ENCODE results near the gene DZIP1. TPM values are rescaled to one million over a fixed set of nuclear protein-coding genes. Genes with fewer than 3 reads are reported as not detected.
A peak's percentile ranks its signal among the peaks of the same experiment; 100 is the strongest.

Gene DZIP1
- total and polyA plus RNA-seq, 2 of the 13 experiments (the other 11 are each of a cell fraction or from before 2014, with no cell fraction given): 11.0 to 36.7 TPM

- TF ChIP-seq ZFX (CRISPR knock-in tag; IDR thresholded peaks at IDR 0.05; ENCODE audit: low read depth) (peak; percentile 22; the same call in 1 of the 2 replicates), ETS1 (CRISPR knock-in tag; IDR thresholded peaks at IDR 0.05) (no peak), AHDC1 (CRISPR knock-in tag; IDR thresholded peaks at IDR 0.05; ENCODE audit: borderline replicate concordance) (peak; percentile 55; the same call in 1 of the 2 replicates), RBM22 (optimal IDR thresholded peaks at IDR 0.05; ENCODE audit: low read length) (no peak), HNF4A (CRISPR knock-in tag; IDR thresholded peaks at IDR 0.05) (peak; percentile 27; the same call in 1 of the 2 replicates), SMC3 (IDR thresholded peaks at IDR 0.05; ENCODE audit: low read length) (peak; percentile 39; the same call in 1 of the 2 replicates), ZBTB33 (CRISPR knock-in tag; IDR thresholded peaks at IDR 0.05) (peak; percentile 82), GFI1 (CRISPR knock-in tag; IDR thresholded peaks at IDR 0.05; ENCODE audit: borderline replicate concordance) (0 out of 2 replicates have a peak, but pooled peaks have one; percentile 37), ZBTB38 (CRISPR knock-in tag; IDR thresholded peaks at IDR 0.05) (no peak)
Measured at GRCh38 chr13:95603887-95604555, 40.5 kb downstream of the DZIP1 start (continued).

Measured in HepG2 (cell line).